Upper lobe of right lung (tissue), 1 donor: Measurements from ENCODE around the gene ACTR3. TPM values are rescaled to one million over a fixed set of nuclear protein-coding genes. Genes with fewer than 3 reads are reported as not detected.
A peak's percentile ranks its signal among the peaks of the same experiment; 100 is the strongest.

ENCODE experiments used
- ATAC-seq: fragments of 200-7000 bp; cut with Tn5 transposase; one replicate; pipeline ENCODE4 v1.9.1; 2020; ENCODE audit warnings: mild to moderate bottlenecking, moderate library complexity
- DNase-seq: peaks from one replicate; pipeline ENCODE4 v3.0.0-alpha.2; 2020
- H3K27ac ChIP-seq: fragments of 200-600 bp; one replicate; pipeline ENCODE4 v1.8.0; 2022
- H3K27me3 ChIP-seq: fragments of 200-600 bp; one replicate; pipeline ENCODE4 v1.8.0; 2022; ENCODE audit warnings: mild to moderate bottlenecking
- H3K36me3 ChIP-seq: fragments of 200-600 bp; one replicate; pipeline ENCODE4 v1.8.0; 2022
- H3K4me1 ChIP-seq: fragments of 200-600 bp; one replicate; pipeline ENCODE4 v1.8.0; 2022
- H3K4me3 ChIP-seq: fragments of 200-600 bp; one replicate; pipeline ENCODE4 v1.8.0; 2022; ENCODE audit warnings: mild to moderate bottlenecking
- H3K9me3 ChIP-seq: fragments of 200-600 bp; one replicate; pipeline ENCODE4 v1.8.0; 2022
- intact Hi-C: fragments of 100-400 bp; cut with DNase I; formaldehyde crosslinking; loops from one replicate; pipeline ENCODE4 v1.11.0; 2022
- total RNA-seq: library from RNA; stranded (reverse); fragmentation: NEBNext Ultra II Directional; extraction: Animal tissue kit (Norgen Biotek cat#: 25700); gene quantifications from one replicate; pipeline ENCODE4 v1.2.1, GENCODE V29; 2021
- TF ChIP-seq, protein P1 (sequence below): fragments of 200-600 bp; IDR thresholded peaks from one replicate; pipeline ENCODE4 v1.8.0; 2022; ENCODE audit warnings: antibody characterized with exemption
- donor health status: DM: no; HTN: yes; CAD: no; lungs with severe emphysema.

ACTR3 gene
- total RNA-seq, 1 donor from 2014 or later, result 229 TPM

DNA sequence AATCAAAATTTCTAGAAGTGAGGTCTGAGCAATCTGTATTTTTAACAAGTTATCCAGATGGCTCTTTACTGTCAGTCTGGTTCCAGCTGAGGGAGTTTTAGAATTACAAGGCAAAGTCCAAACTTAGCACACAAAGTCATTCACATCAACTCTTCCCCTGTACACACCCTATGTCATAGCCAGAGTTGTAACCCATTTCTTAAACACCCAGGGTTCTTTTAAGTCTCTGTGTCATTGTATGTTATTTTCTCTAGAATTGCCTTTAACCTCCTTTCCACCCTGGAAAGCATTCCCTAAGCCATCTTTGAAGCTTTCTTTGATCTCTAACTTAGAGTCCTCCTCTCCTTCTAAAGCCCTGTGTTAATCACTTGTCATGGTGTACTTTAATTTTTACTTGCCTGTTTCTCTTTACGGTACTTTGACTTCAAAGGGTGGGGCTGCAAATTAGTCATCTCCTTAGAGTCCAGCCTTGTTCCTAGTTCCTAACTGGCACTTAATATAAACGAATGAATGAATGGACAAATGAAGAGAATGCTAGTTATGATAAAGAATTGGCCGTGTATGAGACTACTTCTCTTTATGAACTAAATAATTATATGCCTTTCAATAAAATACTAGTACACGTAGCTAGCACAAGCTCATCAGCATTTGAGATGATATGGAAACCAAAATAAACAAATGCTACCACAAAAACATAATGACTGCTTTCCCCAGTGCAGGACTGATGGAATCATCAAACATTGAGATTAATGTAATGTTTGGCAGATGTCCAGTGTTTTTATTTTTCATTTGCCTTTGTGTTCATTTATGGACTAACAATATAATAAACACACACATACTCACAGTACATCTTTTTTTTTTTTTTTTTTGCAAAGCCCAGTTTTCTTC lies 11.9 kb upstream of the ACTR3 start:
- intact Hi-C loops, result no loop called here
- Histone ChIP-seq H3K4me1 (peaks cover 8% of the 10 kb centered on the region), H3K9me3 (no peaks in the 10 kb centered on the region), H3K27me3 (no peaks in the 10 kb centered on the region), H3K36me3 (no peaks in the 10 kb centered on the region), H3K4me3 (no peak overlapping the region), H3K27ac (no peak overlapping the region)
- ATAC-seq (peak; percentile 53), DNase-seq (no peak)
- TF ChIP-seq, protein P1, sequence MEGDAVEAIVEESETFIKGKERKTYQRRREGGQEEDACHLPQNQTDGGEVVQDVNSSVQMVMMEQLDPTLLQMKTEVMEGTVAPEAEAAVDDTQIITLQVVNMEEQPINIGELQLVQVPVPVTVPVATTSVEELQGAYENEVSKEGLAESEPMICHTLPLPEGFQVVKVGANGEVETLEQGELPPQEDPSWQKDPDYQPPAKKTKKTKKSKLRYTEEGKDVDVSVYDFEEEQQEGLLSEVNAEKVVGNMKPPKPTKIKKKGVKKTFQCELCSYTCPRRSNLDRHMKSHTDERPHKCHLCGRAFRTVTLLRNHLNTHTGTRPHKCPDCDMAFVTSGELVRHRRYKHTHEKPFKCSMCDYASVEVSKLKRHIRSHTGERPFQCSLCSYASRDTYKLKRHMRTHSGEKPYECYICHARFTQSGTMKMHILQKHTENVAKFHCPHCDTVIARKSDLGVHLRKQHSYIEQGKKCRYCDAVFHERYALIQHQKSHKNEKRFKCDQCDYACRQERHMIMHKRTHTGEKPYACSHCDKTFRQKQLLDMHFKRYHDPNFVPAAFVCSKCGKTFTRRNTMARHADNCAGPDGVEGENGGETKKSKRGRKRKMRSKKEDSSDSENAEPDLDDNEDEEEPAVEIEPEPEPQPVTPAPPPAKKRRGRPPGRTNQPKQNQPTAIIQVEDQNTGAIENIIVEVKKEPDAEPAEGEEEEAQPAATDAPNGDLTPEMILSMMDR, result no peak

DNA sequence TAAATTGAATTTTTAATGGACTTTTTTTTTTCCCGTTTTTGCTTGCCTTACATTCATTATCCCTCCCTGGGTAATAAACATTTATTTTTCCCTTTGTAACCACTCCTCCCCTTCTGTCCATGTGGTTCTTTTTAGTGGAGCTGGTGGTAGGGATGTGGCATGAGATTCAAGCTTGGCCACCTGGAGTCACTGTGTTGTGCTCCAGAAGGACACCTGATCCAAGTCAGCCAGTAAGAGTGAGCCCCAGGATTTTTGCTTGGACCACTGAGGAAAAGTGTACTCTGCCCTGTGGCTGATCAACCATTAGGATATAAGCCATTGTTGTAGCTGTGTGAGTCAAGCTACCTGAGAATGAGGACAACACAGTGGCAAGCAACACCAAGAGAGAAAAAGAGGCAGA lies 11.1 kb upstream of the ACTR3 start:
- H3K4me1 ChIP-seq, result peaks cover 8% of the 10 kb centered on the region
- H3K9me3 ChIP-seq, result no peaks in the 10 kb centered on the region
- DNase-seq (no peak), ATAC-seq (no peak)
- H3K27me3 ChIP-seq, result no peaks in the 10 kb centered on the region
- TF ChIP-seq, protein P1, result no peak
- intact Hi-C loops, result no loop called here
- no peak overlapping the region for H3K27ac ChIP-seq
- no peaks in the 10 kb centered on the region for H3K36me3 ChIP-seq
- no peak overlapping the region for H3K4me3 ChIP-seq

DNA sequence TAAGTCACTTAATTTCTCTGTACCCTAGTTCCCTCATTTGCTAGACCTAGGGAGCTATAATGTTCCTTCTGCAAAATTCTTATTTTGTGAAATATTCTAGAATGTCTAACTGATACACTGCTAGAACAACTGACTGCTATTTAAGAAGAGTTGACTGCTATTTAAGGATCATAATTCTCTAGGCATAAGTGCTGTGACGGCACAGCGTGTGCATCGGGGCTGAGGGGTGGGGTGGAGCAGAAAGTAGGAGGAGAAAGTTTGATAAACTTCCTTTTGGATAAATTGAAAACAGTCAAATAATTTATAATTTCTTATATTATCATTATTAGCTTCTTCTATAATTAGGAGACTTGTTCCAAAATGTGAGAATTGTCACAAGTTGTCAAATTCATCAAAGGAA lies 10.4 kb upstream of the ACTR3 start:
- Histone ChIP-seq H3K4me3 (no peak overlapping the region), H3K27me3 (no peaks in the 10 kb centered on the region), H3K4me1 (peaks cover 8% of the 10 kb centered on the region), H3K36me3 (no peaks in the 10 kb centered on the region), H3K9me3 (no peaks in the 10 kb centered on the region), H3K27ac (no peak overlapping the region)
- DNase-seq (no peak), ATAC-seq (no peak)
- intact Hi-C loops, result no loop called here
- TF ChIP-seq, protein P1, result no peak

DNA sequence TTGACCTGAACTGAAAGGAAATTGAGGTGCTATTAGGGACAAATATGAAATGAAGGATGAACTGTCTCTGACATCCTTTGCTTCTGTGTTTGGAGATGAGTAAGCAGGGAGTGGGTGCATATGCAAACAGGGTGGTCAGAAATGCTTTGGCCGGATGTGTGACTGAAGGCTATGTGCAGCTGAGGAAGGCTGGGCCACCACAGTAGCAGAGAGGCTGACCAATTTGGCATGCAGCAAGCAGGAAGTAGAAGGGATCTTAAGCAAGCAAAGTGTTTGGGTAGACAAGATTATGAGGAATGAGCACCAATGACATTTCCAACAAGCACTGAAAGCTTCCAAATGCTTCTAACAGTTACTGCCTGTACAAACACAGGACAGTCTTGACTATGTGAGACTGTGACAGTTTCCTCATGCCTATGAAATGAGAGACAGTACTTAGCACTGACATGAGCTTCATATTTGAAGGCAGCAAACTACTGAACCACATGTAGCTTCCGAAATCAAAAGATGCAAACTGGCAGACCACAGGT lies 3.3 kb upstream of the ACTR3 start:
- Histone ChIP-seq H3K27ac (peak overlapping the region; percentile 65), H3K4me1 (peaks cover 17% of the 10 kb centered on the region), H3K9me3 (no peaks in the 10 kb centered on the region), H3K36me3 (no peaks in the 10 kb centered on the region), H3K4me3 (no peak overlapping the region), H3K27me3 (no peaks in the 10 kb centered on the region)
- TF ChIP-seq, protein P1, result no peak
- DNase-seq (peak; percentile 70), ATAC-seq (peak; percentile 44)
- intact Hi-C loops, result no loop called here

DNA sequence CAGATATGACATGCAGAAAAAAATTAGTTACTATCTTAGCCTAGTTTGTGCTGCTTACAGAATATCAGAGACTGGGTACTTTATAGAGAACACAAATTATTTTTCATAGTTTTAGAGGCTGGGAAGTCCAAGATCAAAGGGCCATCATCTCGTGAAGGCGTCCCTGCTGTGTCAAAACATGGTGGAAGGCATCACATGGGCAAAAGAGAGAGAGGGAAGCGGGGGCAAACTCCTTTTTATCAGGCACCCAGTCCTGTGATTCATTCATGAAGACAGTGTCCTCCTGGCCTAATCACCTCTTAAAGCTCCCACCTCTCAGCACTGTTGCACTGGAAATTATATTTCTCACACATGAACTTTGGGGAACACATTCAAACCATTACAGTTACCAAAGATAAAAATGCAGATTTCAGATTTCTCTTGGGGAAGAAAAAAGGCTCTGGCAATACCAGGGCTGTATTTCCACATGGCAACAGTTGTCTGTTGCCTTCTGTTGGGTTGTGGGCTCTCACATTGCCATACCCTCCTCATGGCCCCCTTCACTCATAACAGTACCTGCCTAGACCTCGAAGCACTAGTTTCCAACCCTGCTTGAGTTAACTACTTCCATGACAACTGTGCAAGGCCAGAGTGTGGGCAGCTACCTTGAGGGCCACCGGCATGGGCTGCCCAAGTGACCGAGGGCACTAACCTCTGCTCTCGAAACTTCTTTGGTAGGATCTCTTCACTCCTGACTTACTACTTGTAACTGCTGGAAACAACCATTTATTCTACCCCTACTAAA lies 2.7 kb upstream of the ACTR3 start:
- TF ChIP-seq, protein P1, result no peak
- no peaks in the 10 kb centered on the region for H3K27me3 ChIP-seq
- H3K27ac ChIP-seq, result peak overlapping the region; percentile 65
- no peak overlapping the region for H3K4me3 ChIP-seq
- intact Hi-C loops, result no loop called here
- H3K4me1 ChIP-seq, result peaks cover 18% of the 10 kb centered on the region
- H3K9me3 ChIP-seq, result no peaks in the 10 kb centered on the region
- DNase-seq, result no peak
- ATAC-seq, result no peak
- no peaks in the 10 kb centered on the region for H3K36me3 ChIP-seq
